NCI-H1048 (cell line): ENCODE results near the gene CCDC174.

Source experiments
- DNase-seq: peaks from one replicate; lab custom pipeline; 2025; lab: John Stamatoyannopoulos, UW

The CCDC174 gene

DNA sequence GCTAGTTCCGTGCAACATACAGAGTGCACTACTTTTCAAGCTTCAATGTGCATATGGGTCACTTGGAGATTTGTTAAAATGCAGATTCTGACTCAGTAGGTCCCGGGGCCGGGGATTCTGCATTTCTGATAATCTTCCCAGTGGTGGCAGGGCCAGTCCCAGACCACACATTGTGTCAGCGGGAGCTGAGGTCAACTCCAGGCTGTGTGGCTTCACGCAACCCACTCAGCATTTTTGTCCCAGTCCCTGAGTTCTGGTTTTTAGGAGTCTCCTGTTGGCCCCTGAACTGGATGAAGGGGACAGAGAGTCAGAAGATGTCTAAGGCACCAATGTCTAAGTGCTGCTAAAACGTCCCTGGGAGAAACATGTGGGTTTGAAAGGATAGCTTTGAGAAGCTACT is 26.1 kb upstream of the CCDC174 start:
- no peak for DNase-seq

DNA sequence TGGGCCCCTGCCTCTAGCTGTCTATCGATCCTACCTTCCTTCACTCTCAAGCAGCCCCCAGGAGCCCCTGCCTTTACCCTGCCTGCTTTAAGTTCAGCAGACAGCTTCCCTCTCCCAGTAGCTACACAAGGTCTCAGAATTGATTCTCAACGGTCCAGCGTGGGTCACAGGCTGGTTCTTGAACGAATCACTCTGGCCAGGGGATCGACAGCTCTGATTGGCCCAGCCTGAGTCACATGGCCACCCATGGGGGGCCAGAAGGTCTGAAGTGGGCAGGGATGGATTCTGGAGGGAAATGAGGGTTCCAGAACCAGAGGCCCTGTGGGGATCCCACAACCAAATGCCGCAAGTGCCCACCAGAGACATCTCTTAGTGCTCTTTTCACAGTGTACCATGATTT is 23.7 kb upstream of the CCDC174 start:
- DNase-seq: no peak

DNA sequence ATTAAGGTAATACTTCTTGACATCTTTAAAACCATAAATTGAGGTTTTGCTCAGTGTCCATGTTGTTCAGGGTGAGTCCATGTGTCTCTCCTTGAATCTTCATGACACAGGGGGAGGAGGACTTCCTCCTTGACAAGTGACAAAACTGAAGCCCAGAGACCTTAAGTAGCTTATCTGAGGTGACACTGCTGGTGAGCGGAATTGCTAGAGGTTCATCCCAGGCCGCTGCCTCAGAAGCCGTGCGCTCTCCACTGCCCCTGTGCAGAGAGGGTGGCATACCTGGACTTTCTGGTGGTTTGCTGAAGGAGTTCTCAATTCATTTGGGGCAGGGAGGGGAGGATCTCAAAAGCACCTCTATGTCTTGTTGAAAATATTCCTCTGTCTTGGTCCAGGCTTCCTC is 23.2 kb upstream of the CCDC174 start:
- no peak for DNase-seq

DNA sequence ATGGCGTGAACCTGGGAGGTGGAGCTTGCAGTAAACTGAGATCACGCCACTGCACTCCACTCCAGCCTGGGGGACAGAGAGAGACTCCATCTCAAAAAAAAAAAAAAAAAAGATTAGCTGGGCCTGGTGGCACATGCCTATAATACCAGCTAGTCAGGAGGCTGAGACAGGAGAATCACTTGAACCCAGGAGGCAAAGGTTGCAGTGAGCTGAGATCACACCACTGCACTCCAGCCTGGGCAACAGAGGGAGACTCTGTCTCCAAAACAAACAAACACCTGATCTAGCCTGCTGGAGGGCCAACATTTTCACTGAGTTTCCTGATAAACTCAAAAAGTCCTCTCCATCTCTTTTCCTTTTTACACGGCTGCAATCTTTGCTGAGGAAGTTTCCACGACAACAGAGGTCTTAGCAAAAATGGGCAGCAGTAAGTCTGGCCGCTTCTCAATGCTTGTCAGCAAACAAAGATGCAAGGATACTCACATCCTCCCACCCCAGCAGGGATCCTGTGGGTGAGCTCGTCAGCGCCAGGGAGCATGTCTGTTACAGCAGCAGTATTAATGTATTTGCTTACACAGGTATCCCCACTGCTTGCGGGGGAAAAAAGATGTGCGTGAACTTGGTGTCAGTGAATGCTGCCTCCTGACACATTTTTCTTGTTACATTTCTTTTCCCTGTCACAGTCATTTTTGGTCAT is 21.0 kb upstream of the CCDC174 start:
- no peak for DNase-seq

DNA sequence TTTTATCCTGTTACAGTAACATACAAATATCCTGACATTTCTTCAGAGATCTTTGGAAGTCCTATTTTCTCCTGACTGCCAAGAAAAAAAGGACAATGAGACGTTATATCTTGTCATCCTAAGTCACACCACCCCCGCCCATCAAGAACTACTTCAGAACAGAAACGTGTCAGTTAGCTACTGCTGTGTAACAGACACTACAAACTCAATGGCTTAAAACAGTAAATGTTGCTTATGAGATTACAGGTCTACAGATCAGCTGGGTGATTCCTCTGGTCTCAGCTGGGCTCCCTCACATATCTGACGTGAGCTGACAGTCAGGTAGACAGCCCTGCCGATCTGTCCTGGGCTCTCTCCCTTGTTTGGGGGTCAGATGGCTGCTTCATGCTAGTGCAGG is 20.5 kb upstream of the CCDC174 start:
- no peak for DNase-seq

DNA sequence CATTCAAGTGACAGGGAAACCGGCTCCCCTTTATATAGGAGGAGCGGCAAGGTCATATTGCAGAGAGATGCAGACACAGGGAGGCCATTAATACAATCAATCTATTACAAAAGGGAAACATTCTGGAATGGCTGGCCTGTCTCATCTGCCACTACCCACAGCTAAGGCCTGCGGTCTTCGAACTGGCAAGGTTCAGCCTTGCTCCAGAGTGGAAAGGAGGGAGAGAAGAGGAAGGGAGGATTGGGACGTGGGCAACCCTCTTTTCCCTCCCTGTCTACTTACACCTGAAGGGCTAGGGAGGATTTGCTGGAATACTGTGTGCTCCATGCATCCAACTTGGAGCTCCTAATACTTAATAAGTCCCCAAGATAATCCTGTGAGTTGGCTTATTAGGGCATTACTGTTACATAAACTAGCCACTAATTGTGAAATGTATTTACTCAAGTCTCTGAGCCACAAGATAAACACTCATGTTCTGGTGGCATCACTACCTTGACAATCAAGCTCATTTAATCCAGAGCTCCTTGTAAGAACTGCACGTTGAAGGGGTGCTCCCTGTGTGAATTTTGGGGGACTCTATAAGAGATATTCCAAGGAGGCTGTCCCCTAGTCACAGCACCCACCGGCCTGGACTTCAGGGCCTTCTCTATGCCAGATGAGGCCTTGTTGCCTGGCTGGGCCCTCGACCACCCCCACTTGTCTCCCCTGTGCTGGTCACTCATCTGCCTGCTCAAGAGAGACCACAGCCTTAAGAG is 19.7 kb upstream of the CCDC174 start:
- no peak for DNase-seq

DNA sequence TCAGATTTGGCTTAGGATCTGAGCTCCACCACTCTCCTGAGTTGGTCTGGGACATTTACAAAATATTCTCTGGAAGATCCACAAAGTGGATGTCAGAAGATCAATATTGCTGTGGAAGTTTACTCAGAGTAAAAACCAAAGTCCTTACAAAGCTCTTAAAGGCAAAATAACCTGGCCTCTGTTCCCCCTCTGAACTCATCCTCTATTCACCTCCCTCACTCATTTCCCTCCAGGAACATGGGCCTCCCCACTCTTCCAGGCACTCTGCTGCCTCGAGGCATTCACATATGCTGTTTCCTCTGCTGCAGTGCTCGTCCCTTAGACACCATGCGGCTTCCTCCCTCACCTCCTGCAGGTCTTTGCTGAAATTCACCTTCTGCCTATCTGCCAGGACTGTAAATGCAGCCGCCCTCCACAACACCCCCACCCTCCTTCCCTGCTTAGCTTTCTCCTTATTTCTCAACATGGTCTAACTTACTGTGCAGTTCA is 19.1 kb upstream of the CCDC174 start:
- DNase-seq: no peak

DNA sequence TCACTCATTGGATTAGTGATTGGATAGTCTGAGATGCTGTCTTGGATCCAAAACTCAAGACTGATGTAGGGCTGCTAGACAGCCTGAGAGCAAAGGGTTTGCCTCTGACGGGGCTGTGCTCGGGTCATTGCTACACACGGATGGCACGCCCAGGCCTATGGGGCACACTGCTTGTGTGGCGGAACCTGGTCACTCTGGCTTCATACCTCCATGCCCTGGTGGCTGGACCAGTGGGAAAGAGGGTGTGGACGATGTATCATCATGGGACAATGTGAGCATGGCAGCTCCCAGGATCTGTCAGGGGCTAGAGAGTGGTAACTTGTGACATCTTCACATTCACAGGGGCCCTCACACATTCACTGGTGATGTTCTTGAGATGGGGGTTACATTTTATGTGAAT is 18.1 kb upstream of the CCDC174 start:
- DNase-seq: no peak

DNA sequence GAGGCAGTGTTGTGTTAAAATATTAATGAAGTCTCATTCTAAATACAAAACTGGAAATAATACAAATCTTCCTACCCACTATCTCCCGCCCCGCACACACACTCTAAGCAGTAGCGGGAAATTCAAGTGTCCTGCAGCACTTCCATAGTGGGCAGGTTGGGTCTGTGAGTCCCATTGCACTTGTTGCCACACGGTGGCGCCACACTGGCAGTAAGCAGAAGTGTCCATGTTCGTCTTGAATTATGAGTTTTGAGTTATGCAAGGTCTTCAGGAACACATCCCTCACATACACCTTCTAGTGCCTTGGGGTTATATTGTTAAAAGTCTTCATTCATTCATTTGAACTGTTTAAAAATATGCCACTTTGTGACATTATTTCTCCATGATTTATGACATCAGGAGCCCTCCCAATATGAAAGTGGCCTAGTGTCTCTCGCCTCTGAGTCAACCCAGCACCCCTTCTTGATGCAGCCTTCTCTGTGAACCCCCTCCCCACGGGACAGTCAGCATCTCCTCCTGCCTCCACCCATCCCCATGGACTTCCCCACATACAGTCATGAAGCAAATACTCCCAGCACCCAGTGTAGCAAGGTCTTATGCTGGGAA is 17.6 kb upstream of the CCDC174 start:
- peak; percentile 31 for DNase-seq

DNA sequence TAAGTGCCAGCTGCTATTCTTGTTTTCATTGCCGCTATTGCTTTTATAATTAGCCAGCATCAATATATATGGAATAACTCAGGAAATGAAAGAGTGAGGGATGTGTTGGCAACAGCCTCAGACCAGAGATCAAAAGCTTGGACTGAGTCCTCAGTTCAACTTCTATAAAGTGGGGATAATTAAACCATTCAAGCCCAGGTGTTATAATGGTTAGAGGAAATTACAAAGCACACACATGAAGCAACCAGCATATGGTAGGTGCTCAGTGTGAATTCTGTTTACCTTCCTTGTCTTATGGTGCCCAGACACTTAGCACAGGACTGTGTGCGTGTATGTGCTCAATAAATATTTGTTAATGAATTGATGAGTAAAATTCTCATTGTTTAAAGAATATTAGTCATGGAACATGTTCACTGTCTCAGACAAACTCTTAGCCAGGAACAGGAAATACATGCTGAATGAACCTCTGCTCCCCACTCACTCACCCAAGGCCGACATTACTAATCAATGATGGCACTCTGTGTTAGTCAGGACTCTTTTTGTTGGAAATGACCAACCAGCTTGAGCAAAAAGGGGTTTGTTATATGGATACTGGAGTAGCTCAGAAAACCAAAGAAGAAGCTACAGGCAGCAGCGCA is 16.7 kb upstream of the CCDC174 start:
- DNase-seq: no peak

DNA sequence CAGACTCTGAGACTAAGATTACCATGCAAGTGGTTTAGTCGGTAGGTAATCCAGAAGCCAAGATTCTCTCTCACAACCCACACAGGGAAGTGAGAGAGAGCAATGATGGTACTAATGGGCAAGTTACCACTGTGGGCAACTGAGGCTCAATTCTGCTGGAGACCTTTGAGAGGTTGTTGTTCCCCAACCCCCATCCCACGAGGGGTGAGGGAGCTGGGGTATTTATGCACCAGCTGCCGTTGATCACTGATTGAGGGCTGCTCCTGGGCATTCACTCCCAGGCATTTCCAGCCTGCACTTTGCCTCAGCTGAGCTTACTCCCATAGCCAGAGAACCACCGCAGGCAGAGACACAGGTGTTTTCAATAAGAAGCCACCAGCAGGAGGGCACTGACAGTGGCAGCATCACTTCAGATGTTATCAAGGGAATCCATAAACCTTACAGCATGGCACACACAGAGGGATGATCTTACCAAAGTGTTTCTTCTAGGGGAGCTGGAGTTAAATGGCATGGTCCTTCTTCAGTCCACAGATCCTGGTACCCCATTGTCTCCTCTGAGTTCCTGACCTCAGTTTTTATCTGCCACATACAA is 15.0 kb upstream of the CCDC174 start:
- no peak for DNase-seq

DNA sequence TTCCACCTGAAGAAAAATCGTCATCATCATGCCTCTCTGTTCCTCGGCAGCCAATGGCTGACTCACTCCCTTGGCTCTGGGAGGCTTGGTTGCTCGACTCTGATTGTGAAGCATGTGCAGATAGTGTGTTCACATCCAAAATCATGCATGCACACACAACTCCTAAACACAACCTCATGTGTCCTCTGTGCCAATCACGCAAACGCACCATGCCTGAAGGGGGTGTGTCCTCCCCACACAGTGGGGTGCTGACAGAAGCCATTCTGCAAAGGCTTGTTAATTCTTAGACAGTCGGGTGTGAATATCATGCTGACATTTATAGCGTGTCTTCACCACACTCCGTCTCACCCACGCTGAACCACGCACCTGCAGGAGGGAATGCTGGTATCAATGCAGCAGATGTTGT is 11.4 kb upstream of the CCDC174 start:
- DNase-seq: no peak

DNA sequence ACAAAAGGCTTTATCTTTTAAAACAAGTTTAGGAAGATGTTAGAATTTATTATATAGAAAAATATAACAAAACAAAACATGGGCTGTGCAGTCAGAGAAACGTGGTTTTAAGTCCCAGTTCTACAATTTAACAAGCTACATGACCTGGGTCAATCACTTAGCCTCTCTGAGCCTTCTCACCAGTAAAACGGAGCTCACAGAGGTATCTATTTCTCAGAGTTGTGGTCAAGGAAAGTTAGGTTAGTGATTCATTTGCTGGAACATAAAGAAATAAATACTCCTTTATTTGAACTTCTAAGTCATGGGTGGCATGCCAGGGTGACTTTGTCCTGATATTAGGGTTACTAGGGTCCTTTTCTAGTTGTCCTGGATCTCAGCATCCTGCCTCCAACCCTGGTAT is 10.8 kb upstream of the CCDC174 start:
- no peak for DNase-seq

DNA sequence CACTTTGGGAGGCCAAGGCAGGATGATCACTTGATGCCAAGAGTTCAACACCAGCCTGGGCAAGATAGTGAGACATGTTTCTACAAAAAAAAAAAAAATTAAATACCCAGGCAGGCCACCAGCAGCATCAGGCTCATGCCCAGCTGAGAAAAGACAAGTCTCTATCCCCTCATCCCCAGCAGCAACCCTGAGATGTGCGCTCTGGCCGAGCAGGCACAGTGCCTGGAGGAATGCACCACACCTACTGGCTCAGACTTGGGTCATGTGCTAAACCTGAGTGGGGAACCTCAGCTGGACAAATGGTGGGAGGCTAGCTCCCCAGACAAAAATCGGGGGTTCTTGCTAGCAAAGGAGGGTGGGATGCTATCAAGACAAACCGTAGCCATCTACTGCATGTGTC is 10.2 kb upstream of the CCDC174 start:
- DNase-seq: no peak

DNA sequence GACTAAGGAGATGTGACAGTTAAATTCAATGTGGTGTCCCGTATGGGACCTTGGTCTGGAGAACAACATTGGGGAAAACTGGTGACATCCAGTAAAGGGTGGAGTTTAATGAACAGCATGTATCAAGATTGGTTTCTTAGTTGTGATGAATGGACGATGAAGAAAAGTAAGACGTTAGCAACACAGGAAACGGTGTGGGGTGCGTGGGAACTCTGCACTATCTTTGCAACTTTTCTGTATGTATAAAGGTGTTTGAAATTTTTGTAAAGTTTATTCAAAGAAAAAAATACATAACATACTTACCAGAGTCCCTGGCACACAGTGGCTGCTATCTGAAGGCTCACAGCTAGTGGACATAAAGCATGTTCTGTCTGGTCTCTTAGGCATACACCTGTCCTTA is 6.1 kb upstream of the CCDC174 start:
- DNase-seq: no peak

DNA sequence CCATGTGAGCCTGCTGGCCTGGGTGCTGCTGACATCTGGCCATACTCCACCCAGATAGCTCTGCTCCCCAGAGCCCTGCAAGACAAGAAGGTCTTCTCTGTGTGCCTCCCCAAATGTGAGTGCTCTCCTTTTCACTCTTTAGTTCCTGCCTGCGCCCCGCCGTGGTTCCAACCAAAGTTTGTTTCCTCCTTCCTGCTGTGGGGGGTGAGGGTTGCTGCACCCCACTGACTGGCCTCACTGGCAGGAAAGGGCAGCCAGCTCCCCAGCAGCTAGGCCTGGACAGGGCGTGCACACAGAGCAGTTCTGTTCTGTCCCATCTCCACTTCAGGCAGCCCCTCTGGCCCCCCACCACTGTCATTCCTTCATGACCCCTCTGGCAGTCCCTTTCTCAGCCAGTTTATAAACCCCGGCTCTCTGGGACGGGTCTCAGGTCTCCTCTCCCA is 5.4 kb upstream of the CCDC174 start:
- DNase-seq: no peak

DNA sequence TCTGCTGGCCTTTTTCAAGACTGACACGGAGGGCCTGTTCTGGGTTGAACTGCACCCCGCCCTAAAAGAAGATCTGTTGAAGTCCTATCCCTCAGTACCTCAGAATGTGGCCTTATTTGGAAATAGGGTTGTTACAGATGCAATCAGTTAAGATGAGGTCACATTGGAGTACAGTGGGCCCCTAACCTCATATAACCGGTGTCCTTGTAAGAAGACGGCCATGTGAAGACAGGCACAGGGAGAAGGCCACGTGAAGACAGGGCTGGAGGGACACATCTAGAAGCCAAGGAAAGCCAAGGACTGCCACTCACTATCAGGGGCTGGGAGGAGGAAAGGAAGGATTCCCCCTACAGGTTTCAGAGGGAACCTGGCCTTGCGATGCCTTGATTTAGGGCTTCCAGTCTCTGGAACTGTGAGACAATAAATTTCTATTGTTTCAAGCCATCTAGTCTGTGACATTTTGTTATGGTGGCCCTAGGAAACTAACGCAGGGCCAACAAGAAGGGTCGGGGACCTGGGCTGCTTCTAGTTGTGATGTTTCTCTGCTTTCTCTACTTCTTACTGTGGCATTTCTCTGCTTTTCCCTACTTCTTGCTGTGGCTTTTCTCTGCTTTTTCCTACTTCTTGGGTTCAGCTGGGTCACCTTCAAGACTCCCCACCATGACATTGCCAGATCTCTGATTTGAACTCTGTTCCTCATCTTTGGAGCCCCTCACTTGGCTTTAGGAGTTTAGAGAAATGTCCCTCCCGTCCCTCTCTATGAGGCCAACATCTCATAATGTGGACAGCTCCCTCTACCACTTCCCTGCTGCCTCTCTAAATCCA is 4.8 kb upstream of the CCDC174 start:
- DNase-seq: no peak

DNA sequence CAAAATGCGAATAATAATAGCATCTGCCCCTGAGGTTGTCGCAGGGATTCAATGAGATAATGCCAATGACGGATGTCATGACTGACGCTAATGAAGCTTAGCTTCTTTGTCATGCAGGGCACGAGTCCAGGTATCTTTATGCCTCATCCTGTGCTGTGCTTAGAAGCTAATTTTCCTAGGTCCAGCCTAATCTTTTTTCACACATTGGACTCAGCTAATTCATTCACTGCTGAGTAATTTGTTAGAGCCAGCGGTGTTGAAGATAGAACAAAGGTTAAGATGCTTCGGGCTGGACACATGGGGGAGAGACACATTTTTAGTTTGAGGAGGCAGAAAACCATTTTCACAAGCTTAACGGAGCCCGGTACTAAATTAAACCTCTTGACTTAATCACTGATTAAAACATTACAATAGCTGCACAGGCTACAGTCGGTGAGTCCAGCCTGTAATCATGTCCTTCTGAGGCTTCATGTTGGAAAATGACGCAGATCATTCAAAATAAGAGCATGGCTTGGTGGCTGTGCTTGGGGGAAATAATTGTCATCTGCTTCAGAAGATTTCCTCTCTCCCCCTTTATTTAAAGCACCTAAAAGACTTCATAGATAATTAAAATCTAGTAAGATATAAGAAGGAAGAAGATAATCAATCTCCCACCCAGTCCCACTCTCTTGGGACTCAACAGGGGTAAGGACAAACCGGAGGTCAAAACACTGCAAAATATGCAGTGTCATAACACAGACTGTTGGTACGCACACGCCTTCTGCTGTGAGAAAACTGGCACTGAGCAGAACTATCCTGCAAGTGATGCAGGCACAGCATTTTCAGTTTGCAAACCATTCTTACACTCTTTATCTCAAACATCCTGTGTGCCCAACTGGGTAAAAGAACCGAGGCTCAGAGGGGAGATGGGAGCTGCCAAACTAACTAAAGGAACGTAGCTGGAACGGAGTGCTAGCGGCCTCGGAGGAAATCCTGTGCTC is 3.3 kb upstream of the CCDC174 start:
- no peak for DNase-seq

DNA sequence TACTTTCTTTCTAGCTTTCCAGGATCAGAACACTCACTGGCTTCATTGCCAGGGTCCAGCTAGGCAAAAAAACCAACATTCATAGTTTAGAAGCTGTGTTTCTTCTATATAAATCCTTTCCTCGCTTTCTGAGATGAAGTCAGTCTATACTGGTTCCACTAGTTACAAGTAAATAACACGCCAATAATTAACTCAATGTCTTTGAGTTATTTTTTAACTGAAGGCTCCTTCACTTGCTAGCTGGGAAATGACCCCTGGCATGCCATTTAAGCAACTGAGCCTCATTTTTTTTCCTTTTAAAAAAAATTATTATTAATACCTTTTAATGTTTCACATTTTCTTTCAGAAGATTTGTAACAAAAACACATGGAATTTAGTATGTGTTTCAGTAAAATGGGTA is 2.1 kb upstream of the CCDC174 start:
- DNase-seq: no peak

DNA sequence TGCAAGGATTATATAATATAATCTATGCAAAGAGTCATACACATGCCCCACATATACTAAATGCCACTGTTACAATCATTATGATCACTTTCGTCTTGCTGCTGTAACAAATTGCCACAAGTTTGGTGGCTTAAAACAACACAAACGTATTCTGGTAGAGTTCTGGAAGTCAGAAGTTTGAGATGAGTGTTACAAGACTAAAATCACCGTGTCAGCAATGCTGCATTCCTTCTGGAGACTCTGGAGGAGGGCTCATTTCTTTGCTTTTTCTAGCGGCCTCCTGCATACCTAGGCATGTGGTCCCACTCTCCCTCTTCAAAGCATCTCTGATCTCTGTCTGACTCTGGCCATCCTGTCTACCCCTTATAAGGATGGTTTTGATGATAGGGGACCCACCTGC is 1.4 kb upstream of the CCDC174 start:
- DNase-seq: no peak
